IMR-90 (cell line): ENCODE results near the gene CDKAL1. TPM values are rescaled to one million over a fixed set of nuclear protein-coding genes. Genes with fewer than 3 reads are reported as not detected.

Experiments used
- ATAC-seq: fragments of 200-7000 bp; cut with Tn5 transposase; 2 replicates; pipeline ENCODE4 v1.9.1; 2020; ENCODE audit warnings: low read depth, mild to moderate bottlenecking, moderate library complexity
- BruUV-seq: library from RNA; stranded (reverse); fragments of 400-500 nt; replicated peaks from 2 replicates; lab custom pipeline; 2021; lab: Mats Ljungman, UMichigan
- CTCF ChIA-PET: fragments of 300-600 bp; formaldehyde crosslinking; extraction: SDS; loops from one replicate; lab custom pipeline; 2021; ENCODE audit warnings: antibody characterized with exemption; lab: Yijun Ruan, JAX
- POLR2A ChIA-PET: fragments of 300-600 bp; sonication (Branson Sonifier 250); formaldehyde crosslinking; loops from one replicate; lab custom pipeline; 2022; ENCODE audit warnings: antibody characterized with exemption; ENCODE audit not compliant: unreplicated experiment; lab: Charles Lee
- DNase-seq: peaks from one replicate; pipeline ENCODE4 v3.0.0; 2013
- H2AFZ ChIP-seq: replicated peaks from 2 replicates; pipeline ENCODE3; 2013; ENCODE audit warnings: low read length, mild to moderate bottlenecking; ENCODE audit not compliant: poor library complexity
- H2AK5ac ChIP-seq: 2 replicates; pipeline ENCODE4 v1.6.1; 2013; ENCODE audit warnings: low read depth, low read length, inconsistent platforms
- H2AK9ac ChIP-seq: replicated peaks from 2 replicates; pipeline ENCODE3; 2013; ENCODE audit warnings: mild to moderate bottlenecking, low read depth, low read length, moderate library complexity; ENCODE audit not compliant: poor library complexity
- H2BK120ac ChIP-seq: 2 replicates; pipeline ENCODE4 v1.6.1; 2013; ENCODE audit warnings: low read depth, low read length, inconsistent platforms
- H2BK15ac ChIP-seq: 3 replicates; pipeline ENCODE4 v1.6.1; 2013; ENCODE audit warnings: low read depth, low read length, inconsistent platforms
- H2BK20ac ChIP-seq: 2 replicates; pipeline ENCODE4 v1.6.1; 2013; ENCODE audit warnings: low read depth, mild to moderate bottlenecking, inconsistent platforms, low read length, moderate library complexity
- H2BK5ac ChIP-seq: 2 replicates; pipeline ENCODE4 v1.6.1; 2013; ENCODE audit warnings: mild to moderate bottlenecking, low read depth, low read length, inconsistent platforms; ENCODE audit not compliant: poor library complexity, severe bottlenecking
- H3K14ac ChIP-seq: replicated peaks from 2 replicates; pipeline ENCODE4 v1.6.1; 2013; ENCODE audit warnings: low read depth, low read length, inconsistent platforms
- H3K18ac ChIP-seq: 2 replicates; pipeline ENCODE4 v1.6.1; 2013; ENCODE audit warnings: low read depth, low read length, control low read depth
- H3K23ac ChIP-seq: 2 replicates; pipeline ENCODE4 v1.6.1; 2013; ENCODE audit warnings: low read depth, low read length, inconsistent platforms
- H3K27ac ChIP-seq: 2 replicates; pipeline ENCODE4 v1.5.1; 2013; ENCODE audit warnings: mild to moderate bottlenecking, control low read depth, low read length; ENCODE audit not compliant: insufficient read depth
- H3K27me3 ChIP-seq: 2 replicates; pipeline ENCODE4 v1.6.1; 2013; ENCODE audit warnings: low read length; ENCODE audit not compliant: control insufficient read depth, insufficient read depth
- H3K36me3 ChIP-seq: 2 replicates; pipeline ENCODE4 v1.6.1; 2013; ENCODE audit warnings: low read length, mixed read lengths; ENCODE audit not compliant: control insufficient read depth, insufficient read depth
- H3K4ac ChIP-seq: 2 replicates; pipeline ENCODE4 v1.6.1; 2013; ENCODE audit warnings: low read depth, low read length, inconsistent platforms
- H3K4me1 ChIP-seq: 2 replicates; pipeline ENCODE4 v1.6.1; 2013; ENCODE audit warnings: low read length, mixed read lengths; ENCODE audit not compliant: control insufficient read depth, insufficient read depth
- H3K4me2 ChIP-seq: 2 replicates; pipeline ENCODE4 v1.6.1; 2013; ENCODE audit warnings: low read depth, mild to moderate bottlenecking, control low read depth, low read length, moderate library complexity
- H3K4me3 ChIP-seq: 2 replicates; pipeline ENCODE4 v1.5.1; 2013; ENCODE audit warnings: low read depth, mild to moderate bottlenecking, control low read depth, low read length, moderate library complexity; ENCODE audit not compliant: insufficient read depth
- H3K56ac ChIP-seq: 2 replicates; pipeline ENCODE4 v1.6.1; 2013; ENCODE audit warnings: low read length, inconsistent platforms; ENCODE audit not compliant: insufficient read depth; ENCODE audit errors: extremely low read depth
- H3K79me1 ChIP-seq, 2 experiments: 2 replicates each; pipeline ENCODE4 v1.6.1; 2013; ENCODE audit warnings: low read length in 2 of 2, inconsistent platforms in 1 of 2, low read depth in 1 of 2
- H3K9ac ChIP-seq: 2 replicates; pipeline ENCODE4 v1.6.1; 2013; ENCODE audit warnings: low read depth, low read length, control low read depth
- H3K9me1 ChIP-seq: 2 replicates; pipeline ENCODE4 v1.6.1; 2013; ENCODE audit warnings: low read length, inconsistent platforms; ENCODE audit not compliant: insufficient read depth
- H3K9me3 ChIP-seq: 2 replicates; pipeline ENCODE4 v1.6.1; 2013; ENCODE audit warnings: low read length; ENCODE audit not compliant: control insufficient read depth, insufficient read depth
- H4K20me1 ChIP-seq: 2 replicates; pipeline ENCODE4 v1.6.1; 2013; ENCODE audit warnings: low read length, inconsistent platforms; ENCODE audit not compliant: insufficient read depth
- H4K5ac ChIP-seq: 2 replicates; pipeline ENCODE4 v1.6.1; 2013; ENCODE audit warnings: mild to moderate bottlenecking, low read depth, low read length, control low read depth
- H4K8ac ChIP-seq, 2 experiments: 2 replicates each; pipeline ENCODE4 v1.6.1; 2013; ENCODE audit warnings: low read depth in 2 of 2, low read length in 2 of 2, control low read depth in 1 of 2, inconsistent platforms in 1 of 2
- H4K91ac ChIP-seq: 2 replicates; pipeline ENCODE4 v1.6.1; 2013; ENCODE audit warnings: low read depth, low read length, inconsistent platforms; ENCODE audit not compliant: insufficient read depth
- BHLHE40 ChIP-seq: fragments of 150-350 bp; IDR thresholded peaks from 2 replicates; pipeline ENCODE4 v1.6.1; 2016; ENCODE audit warnings: mild to moderate bottlenecking, low read depth, low read length
- CEBPB ChIP-seq: IDR thresholded peaks from 2 replicates; pipeline ENCODE4 v1.6.1; 2012; ENCODE audit warnings: low read depth, low read length, improper control_type of control experiment
- CHD1 ChIP-seq: IDR thresholded peaks from 2 replicates; pipeline ENCODE4 v1.6.1; 2012; ENCODE audit warnings: low read depth, low read length, improper control_type of control experiment
- CTCF ChIP-seq: conservative IDR thresholded peaks from 2 replicates; pipeline ENCODE4 v1.5.1; 2012; ENCODE audit warnings: mild to moderate bottlenecking, low read depth, low read length, improper control_type of control experiment
- FOS ChIP-seq: fragments of 150-350 bp; IDR thresholded peaks from 2 replicates; pipeline ENCODE4 v1.6.1; 2016; ENCODE audit warnings: low read depth, low read length
- MAFK ChIP-seq: IDR thresholded peaks from 2 replicates; pipeline ENCODE4 v1.6.1; 2012; ENCODE audit warnings: low read depth, low read length, improper control_type of control experiment
- MAZ ChIP-seq: IDR thresholded peaks from 2 replicates; pipeline ENCODE4 v1.6.1; 2012; ENCODE audit warnings: low read depth, mild to moderate bottlenecking, low read length, improper control_type of control experiment, moderate library complexity, borderline replicate concordance
- MXI1 ChIP-seq: IDR thresholded peaks from 2 replicates; pipeline ENCODE4 v1.6.1; 2012; ENCODE audit warnings: low read depth, mild to moderate bottlenecking, low read length, moderate library complexity, borderline replicate concordance
- NFE2L2 ChIP-seq: fragments of 150-350 bp; IDR thresholded peaks from 2 replicates; pipeline ENCODE4 v1.6.1; 2016; ENCODE audit warnings: low read depth, mild to moderate bottlenecking, low read length
- POLR2A ChIP-seq: IDR thresholded peaks from 2 replicates; pipeline ENCODE4 v1.6.1; 2012; ENCODE audit warnings: mild to moderate bottlenecking, low read depth, low read length
- RAD21 ChIP-seq: IDR thresholded peaks from 2 replicates; pipeline ENCODE4 v1.6.1; 2012; ENCODE audit warnings: low read length, improper control_type of control experiment
- RCOR1 ChIP-seq: IDR thresholded peaks from 2 replicates; pipeline ENCODE4 v1.6.1; 2012; ENCODE audit warnings: mild to moderate bottlenecking, low read length, improper control_type of control experiment; ENCODE audit not compliant: insufficient replicate concordance
- RFX5 ChIP-seq: IDR thresholded peaks from 2 replicates; pipeline ENCODE4 v1.8.0; 2012; ENCODE audit warnings: low read depth, mild to moderate bottlenecking, low read length, moderate library complexity
- SMC3 ChIP-seq: fragments of 150-350 bp; IDR thresholded peaks from 2 replicates; pipeline ENCODE4 v1.6.1; 2016; ENCODE audit warnings: low read depth, mild to moderate bottlenecking, antibody characterized with exemption, low read length, moderate library complexity
- WGBS, 2 experiments: methylation state at CpG; one replicate each; pipeline versions ENCODE4 v1.1.5 to v1.1.7; 2013; ENCODE audit warnings: missing lambda C conversion rate in 2 of 2; ENCODE audit not compliant: insufficient read length in 1 of 2; ENCODE audit errors: extremely low coverage in 2 of 2; 5-methylcytosine and 5-hydroxymethylcytosine counted together
- dilution Hi-C: fragments of 300-500 bp; cut with HindIII; formaldehyde crosslinking; loops from one replicate; pipeline ENCODE4 v1.14.3; 2018; ENCODE audit warnings: low sequenced_read_pairs; ENCODE audit not compliant: unreplicated experiment
- in situ Hi-C: fragments of 300-500 bp; cut with MboI; formaldehyde crosslinking; loops from 3 replicates; pipeline ENCODE4 v1.14.3; 2019; ENCODE audit warnings: low sequenced_read_pairs, inconsistent platforms, mixed read lengths
- intact Hi-C: fragments of 100-400 bp; cut with micrococcal nuclease; formaldehyde crosslinking; loops from 2 replicates; pipeline ENCODE4 v1.10.0; 2022
- polyA plus RNA-seq, 3 experiments: library from polyadenylated mRNA; depleted of rRNA; stranded (reverse); fragments of >200 nt; gene quantifications; 2 replicates each; pipeline ENCODE4 v1.2.3, GENCODE V29; 2012; ENCODE audit warnings: low replicate concordance in 1 of 3
- total RNA-seq: library from RNA; depleted of rRNA; stranded (reverse); fragments of >200 nt; gene quantifications from 2 replicates; pipeline ENCODE4 v1.2.3, GENCODE V29; 2012
- TF ChIP-seq, protein P1 (sequence below): fragments of 150-350 bp; IDR thresholded peaks from 2 replicates; pipeline ENCODE4 v1.6.1; 2017; ENCODE audit warnings: mild to moderate bottlenecking, antibody characterized with exemption, low read length, low read depth
- TF ChIP-seq, protein P2 (sequence below): fragments of 150-350 bp; IDR thresholded peaks from 2 replicates; pipeline ENCODE4 v1.6.1; 2016; ENCODE audit warnings: low read depth, mild to moderate bottlenecking, low read length, moderate library complexity, borderline replicate concordance

The CDKAL1 gene
- total and polyA plus RNA-seq, 2 of the 4 experiments (the other 2 are of a cell fraction): 3.7 to 13.1 TPM

DNA sequence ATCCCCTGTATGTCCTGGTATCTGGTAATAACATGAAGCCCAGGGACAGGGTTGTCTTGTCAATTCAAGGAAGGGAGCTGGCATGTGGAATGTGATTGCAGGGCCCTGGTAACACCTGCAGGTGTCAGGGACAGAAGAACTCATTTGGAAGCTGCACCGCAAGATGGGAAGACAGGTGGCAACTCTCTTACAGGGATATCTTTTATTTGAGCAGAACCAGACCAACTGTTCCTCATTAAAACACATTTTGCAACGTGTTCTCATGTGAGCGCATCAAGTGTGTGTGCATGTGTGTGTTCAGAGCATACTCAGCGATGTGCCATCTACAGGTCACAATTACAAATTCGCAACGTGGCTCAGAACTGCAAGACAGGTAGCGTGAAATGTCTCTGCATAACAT, 688.4 kb downstream of the CDKAL1 start:
- intact Hi-C loops: no loop called here
- Histone ChIP-seq H3K36me3 (no peaks in the 10 kb centered on the region), H2AK5ac (no peak overlapping the region), H3K9me3 (peaks cover 3% of the 10 kb centered on the region; the same call in 1 of the 2 replicates), H2BK15ac (no peak overlapping the region), H3K14ac (no peak overlapping the region), H3K23ac (no peak overlapping the region), H3K9me1 (peaks cover 5% of the 10 kb centered on the region; the same call in 1 of the 2 replicates), H2AK9ac (no peak overlapping the region), H3K4me2 (no peak overlapping the region), H3K18ac (no peak overlapping the region), H3K4me3 (no peak overlapping the region), H2BK20ac (no peak overlapping the region), H2BK5ac (no peak overlapping the region), H3K27me3 (no peaks in the 10 kb centered on the region), H3K9ac (no peak overlapping the region), H2AFZ (no peak overlapping the region), H4K91ac (no peak overlapping the region), H3K56ac (no peak overlapping the region), H3K4ac (no peak overlapping the region), H2BK120ac (no peak overlapping the region), H3K79me1 (no peaks in the 10 kb centered on the region), H4K5ac (no peak overlapping the region), H3K27ac (no peak overlapping the region), H4K8ac (no peak overlapping the region), H4K20me1 (no peaks in the 10 kb centered on the region), H3K4me1 (peaks cover 2% of the 10 kb centered on the region; the same call in 1 of the 2 replicates)
- ChIA-PET CTCF (no interaction called here), POLR2A (no interaction called here)
- in situ Hi-C loops: no loop called here
- TF ChIP-seq RAD21 (no peak), MAZ (no peak), NFE2L2 (no peak), MAFK (no peak), BHLHE40 (no peak), CHD1 (no peak), SMC3 (no peak), RFX5 (no peak), MXI1 (no peak), RCOR1 (no peak), CEBPB (no peak), FOS (no peak), CTCF (no peak), POLR2A (no peak)
- TF ChIP-seq, protein P1, sequence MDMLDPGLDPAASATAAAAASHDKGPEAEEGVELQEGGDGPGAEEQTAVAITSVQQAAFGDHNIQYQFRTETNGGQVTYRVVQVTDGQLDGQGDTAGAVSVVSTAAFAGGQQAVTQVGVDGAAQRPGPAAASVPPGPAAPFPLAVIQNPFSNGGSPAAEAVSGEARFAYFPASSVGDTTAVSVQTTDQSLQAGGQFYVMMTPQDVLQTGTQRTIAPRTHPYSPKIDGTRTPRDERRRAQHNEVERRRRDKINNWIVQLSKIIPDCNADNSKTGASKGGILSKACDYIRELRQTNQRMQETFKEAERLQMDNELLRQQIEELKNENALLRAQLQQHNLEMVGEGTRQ: no peak
- TF ChIP-seq, protein P2, sequence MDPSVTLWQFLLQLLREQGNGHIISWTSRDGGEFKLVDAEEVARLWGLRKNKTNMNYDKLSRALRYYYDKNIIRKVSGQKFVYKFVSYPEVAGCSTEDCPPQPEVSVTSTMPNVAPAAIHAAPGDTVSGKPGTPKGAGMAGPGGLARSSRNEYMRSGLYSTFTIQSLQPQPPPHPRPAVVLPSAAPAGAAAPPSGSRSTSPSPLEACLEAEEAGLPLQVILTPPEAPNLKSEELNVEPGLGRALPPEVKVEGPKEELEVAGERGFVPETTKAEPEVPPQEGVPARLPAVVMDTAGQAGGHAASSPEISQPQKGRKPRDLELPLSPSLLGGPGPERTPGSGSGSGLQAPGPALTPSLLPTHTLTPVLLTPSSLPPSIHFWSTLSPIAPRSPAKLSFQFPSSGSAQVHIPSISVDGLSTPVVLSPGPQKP: no peak
- no TSS peak for BruUV-seq
- no peak for DNase-seq
- no CpG with 5 or more reads among the region's 7 CpGs for WGBS, 2 experiments
- dilution Hi-C loops: no loop called here
- ATAC-seq: no peak
